ENCODE results near the gene GIMAP5. TPM values are rescaled to one million over a fixed set of nuclear protein-coding genes. Genes with fewer than 3 reads are reported as not detected.

The GIMAP5 gene
- 8.5 TPM for total RNA-seq
- long read RNA-seq, full-length matches to known transcripts: 37 of 41 reads
- long read RNA-seq, partial matches to known transcripts: 0 of 41 reads
- long read RNA-seq, other reads (novel, unspliced or antisense): 4 of 41 reads

DNA sequence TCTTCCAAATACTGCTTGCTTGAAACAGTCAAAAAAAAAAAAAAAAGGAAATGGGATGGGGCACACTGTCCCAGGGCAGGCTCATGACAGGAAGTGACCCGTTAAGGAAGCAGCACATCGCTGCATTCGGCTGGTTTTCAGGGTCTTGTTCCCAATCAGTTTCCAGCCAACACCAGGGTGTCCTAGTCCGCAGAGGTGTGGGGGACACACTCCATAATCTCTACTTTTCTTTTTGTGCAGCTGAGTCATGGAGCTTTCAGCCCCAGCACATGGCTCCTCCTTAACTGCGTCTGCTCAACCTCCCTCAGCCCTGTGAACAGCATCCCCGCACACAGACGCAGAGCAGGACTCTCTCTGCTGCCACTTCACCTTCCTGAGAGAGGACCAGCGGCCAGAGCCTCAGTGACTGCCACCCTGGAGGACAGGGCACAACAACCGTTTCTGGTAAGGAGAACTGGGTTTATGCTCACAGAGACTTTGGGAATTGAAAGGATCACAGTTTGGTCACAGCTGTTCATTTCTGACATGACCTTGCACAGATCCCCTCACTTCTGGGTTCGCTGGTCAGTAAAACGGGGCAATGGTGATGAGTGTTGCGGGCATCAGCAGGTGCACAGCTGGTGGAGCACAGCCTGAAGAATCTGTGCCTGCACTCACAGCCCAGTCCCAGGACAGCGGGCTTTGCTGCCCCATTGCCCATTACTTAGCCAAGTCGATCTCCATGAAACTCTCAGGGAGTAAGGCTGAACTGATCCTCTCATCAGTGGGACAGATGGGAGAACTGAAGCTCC is at the start of gene GIMAP5:
GIMAP5 (plus strand) TSS at position 154 of the 791 bp plus-strand sequence. CDS start 3,467 bp downstream, outside the sequence.
- DNase-seq: peak; percentile 54
- intact Hi-C loops (cut with DNase I): no loop called here

GRCh38 chr7:150688630-150689029 is 48.6 kb upstream of the GIMAP5 start:
- ATAC-seq (ENCODE audit: poor library complexity) (no peak), DNase-seq (no peak)
- intact Hi-C loops (cut with DNase I): no loop called here

More for the DNA sequence above, at the start of gene GIMAP5:
- peak; percentile 64 for ATAC-seq (ENCODE audit: poor library complexity)

DNA sequence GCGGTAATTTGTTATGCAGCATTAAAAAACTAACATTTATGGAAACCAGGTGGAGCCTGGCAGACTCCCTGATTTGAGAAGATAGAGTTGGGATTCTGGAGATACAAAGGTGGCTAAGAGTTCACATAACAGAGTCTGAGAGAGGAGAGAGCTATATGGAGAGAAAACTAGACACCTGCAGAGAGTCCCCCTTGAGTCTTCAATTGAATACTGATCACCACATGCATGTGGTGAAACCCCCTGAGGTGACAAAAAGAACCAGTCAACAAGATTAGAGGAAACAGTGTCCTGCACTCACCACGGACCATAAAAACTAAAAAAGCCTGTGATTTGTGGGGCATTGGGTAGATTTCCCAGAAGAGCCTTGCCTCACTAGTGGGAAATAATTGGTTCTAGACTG is 41.6 kb upstream of the GIMAP5 start:
- ATAC-seq (ENCODE audit: poor library complexity) (no peak), DNase-seq (no peak)
- intact Hi-C loops (cut with DNase I): no loop called here

DNA sequence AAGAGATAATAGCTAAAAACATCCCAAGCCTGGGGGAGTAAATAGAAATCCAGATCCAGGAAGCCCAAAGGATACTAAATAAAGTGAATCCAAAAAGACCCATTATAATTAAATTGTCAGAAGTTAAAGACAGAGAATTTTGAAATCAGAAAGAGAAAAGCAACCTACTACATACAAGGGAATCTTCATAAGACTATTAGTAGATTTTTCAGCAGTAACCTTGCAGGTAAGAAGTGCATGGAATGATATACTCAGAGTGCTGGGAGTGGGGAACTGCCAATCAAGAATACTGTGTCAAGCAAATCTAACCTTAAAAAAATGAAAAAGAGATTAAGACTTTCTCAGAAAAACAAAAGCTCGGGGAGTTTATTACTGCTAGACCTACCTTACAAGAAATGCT is 34.0 kb upstream of the GIMAP5 start:
- intact Hi-C loops (cut with DNase I): no loop called here
- ATAC-seq (ENCODE audit: poor library complexity) (no peak), DNase-seq (no peak)

- DNase-seq (no peak), ATAC-seq (ENCODE audit: poor library complexity) (no peak)
- intact Hi-C loops (cut with DNase I): loop anchor here (2.0 kb wide), 1 partner anchor 30 kb away; the partner anchor contains the start of gene GIMAP2
These were observed 21.9 kb upstream of the GIMAP5 start for GRCh38 chr7:150715293-150715692.

GRCh38 chr7:150715738-150716137 is 21.5 kb upstream of the GIMAP5 start:
- intact Hi-C loops (cut with DNase I): loop anchor here (2.0 kb wide), 1 partner anchor 31 kb away; the partner anchor contains the start of gene GIMAP2
- DNase-seq (no peak), ATAC-seq (ENCODE audit: poor library complexity) (no peak)

- DNase-seq (peak; percentile 54), ATAC-seq (ENCODE audit: poor library complexity) (peak; percentile 76)
- intact Hi-C loops (cut with DNase I): no loop called here
These were observed 20.9 kb upstream of the GIMAP5 start, which contains the start of gene GIMAP1 for GRCh38 chr7:150716368-150716767. GIMAP1 (plus strand) TSS chr7:150716613; CDS start chr7:150719048, 2,435 bp downstream.

- ATAC-seq (ENCODE audit: poor library complexity): no peak
- DNase-seq: no peak
- intact Hi-C loops (cut with DNase I): no loop called here
These were observed 20.3 kb upstream of the GIMAP5 start for GRCh38 chr7:150716939-150717338.

GRCh38 chr7:150717814-150718420 is 19.3 kb upstream of the GIMAP5 start:
- intact Hi-C loops (cut with DNase I): no loop called here
- ATAC-seq (ENCODE audit: poor library complexity) (peak; percentile 14), DNase-seq (no peak)

- intact Hi-C loops (cut with DNase I): no loop called here
- ATAC-seq (ENCODE audit: poor library complexity) (no peak), DNase-seq (no peak)
These were observed 17.8 kb upstream of the GIMAP5 start for GRCh38 chr7:150719436-150719835.

GRCh38 chr7:150719960-150720891 is 17.0 kb upstream of the GIMAP5 start:
- intact Hi-C loops (cut with DNase I): no loop called here
- DNase-seq: no peak
- no peak for ATAC-seq (ENCODE audit: poor library complexity)

- DNase-seq (peak; percentile 57), ATAC-seq (ENCODE audit: poor library complexity) (peak; percentile 45)
- intact Hi-C loops (cut with DNase I): no loop called here
These were observed 15.2 kb upstream of the GIMAP5 start for GRCh38 chr7:150721970-150722373.

DNA sequence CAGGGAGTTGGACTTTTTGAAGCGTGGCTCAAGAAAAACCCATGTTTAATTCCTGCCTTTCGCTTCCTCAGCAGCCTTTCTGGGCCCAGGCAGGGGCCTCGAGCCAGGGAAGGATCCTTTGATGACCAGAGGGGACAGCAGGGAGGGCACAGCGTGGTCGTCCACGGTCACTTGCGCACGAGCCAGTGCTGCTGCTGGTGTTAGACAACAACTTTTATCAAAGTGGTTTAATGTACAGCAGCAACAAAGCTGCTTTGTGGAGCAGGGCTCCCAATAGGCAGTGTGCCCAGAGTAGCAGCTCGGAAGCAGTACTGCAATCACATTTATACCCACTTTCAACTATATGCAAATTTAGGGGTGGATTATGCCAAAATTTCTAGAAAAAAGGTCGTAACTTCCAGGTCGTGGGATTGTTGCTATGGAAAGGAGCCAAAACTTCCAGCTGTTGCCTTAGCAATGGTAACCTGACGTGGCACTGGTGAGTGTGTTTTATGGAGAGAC is 14.7 kb upstream of the GIMAP5 start:
- ATAC-seq (ENCODE audit: poor library complexity): peak; percentile 18
- intact Hi-C loops (cut with DNase I): no loop called here
- no peak for DNase-seq

DNA sequence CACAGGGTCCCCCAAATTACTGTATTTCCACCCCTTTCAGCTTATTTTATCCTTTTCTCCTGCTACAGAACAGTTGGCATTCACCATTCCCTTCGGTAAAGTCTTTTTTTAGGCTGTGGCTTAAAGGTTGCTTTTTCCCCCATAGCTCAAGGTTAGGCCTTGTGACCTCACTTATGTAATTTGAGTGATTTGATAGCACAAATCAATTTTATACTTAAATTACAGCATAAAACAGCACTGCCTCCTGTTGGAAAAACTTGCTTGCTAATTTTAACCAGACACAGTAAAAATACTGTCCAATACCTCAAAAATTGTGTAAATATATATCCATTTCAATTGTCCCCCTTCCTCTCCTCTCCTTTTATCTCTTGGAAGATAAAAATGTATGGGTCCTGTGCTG is 13.8 kb upstream of the GIMAP5 start:
- ATAC-seq (ENCODE audit: poor library complexity): no peak
- intact Hi-C loops (cut with DNase I): no loop called here
- DNase-seq: no peak

GRCh38 chr7:150727381-150727780 is 9.8 kb upstream of the GIMAP5 start:
- ATAC-seq (ENCODE audit: poor library complexity) (no peak), DNase-seq (no peak)
- intact Hi-C loops (cut with DNase I): no loop called here

GRCh38 chr7:150728011-150728410 is 9.2 kb upstream of the GIMAP5 start:
- intact Hi-C loops (cut with DNase I): no loop called here
- DNase-seq (no peak), ATAC-seq (ENCODE audit: poor library complexity) (no peak)

DNA sequence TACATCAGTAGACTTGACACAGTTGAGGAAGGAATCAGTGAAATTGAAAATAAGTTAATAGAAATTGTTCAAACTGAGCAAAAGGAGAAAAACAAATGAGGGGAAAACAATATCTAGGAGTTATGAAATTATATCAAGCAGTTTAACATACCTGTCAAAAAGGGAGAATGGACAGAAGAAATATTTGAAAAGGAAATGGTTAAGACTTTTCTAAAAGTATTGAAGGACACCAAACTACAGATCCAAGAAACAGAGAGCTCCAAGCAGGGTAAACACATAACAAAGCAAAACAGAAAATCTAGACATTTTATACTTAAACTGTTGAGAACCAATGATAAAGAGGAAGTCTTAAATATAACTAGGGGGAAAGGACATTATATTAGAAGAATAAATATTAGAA is 8.6 kb upstream of the GIMAP5 start:
- DNase-seq (no peak), ATAC-seq (ENCODE audit: poor library complexity) (no peak)
- intact Hi-C loops (cut with DNase I): no loop called here

DNA sequence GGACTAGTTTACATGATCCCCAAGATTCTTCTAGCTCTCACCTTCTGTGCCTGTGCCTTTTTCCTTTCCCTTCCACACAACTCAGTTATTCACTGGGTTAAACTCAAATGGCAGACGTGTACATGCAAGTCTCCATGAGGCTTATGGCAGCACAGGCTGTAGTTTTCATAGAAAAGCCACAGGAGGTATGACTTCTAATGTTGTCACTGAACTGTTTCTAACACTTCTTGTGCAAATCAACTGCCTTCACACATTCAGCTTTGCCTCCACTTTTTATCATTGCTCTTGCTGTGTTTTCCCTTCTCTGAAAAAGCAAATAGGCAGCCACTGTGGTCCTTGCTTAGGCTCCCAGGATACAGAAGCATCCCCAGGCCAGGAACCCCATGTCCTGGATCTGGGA is 5.3 kb upstream of the GIMAP5 start:
- intact Hi-C loops (cut with DNase I): no loop called here
- ATAC-seq (ENCODE audit: poor library complexity): no peak
- DNase-seq: no peak

All from Right ventricle myocardium superior (tissue), 1 donor.